Epithelial cell of prostate (primary cell): ENCODE measurements around the gene SRGAP2C.
"Not testable (repeated sequence)": the region's sequence is repeated elsewhere in the genome, so short reads cannot be mapped to it uniquely, and the experiment has no call there.

ENCODE experiments used
- DNase-seq: peaks from one replicate; pipeline ENCODE4 v3.0.0-alpha.2; 2011; ENCODE audit warnings: low read depth, low spot score
- H3K27ac ChIP-seq: fragments of 450-650 bp; 2 replicates; pipeline ENCODE4 v1.5.1; 2017; ENCODE audit warnings: mild to moderate bottlenecking

The SRGAP2C gene

DNA sequence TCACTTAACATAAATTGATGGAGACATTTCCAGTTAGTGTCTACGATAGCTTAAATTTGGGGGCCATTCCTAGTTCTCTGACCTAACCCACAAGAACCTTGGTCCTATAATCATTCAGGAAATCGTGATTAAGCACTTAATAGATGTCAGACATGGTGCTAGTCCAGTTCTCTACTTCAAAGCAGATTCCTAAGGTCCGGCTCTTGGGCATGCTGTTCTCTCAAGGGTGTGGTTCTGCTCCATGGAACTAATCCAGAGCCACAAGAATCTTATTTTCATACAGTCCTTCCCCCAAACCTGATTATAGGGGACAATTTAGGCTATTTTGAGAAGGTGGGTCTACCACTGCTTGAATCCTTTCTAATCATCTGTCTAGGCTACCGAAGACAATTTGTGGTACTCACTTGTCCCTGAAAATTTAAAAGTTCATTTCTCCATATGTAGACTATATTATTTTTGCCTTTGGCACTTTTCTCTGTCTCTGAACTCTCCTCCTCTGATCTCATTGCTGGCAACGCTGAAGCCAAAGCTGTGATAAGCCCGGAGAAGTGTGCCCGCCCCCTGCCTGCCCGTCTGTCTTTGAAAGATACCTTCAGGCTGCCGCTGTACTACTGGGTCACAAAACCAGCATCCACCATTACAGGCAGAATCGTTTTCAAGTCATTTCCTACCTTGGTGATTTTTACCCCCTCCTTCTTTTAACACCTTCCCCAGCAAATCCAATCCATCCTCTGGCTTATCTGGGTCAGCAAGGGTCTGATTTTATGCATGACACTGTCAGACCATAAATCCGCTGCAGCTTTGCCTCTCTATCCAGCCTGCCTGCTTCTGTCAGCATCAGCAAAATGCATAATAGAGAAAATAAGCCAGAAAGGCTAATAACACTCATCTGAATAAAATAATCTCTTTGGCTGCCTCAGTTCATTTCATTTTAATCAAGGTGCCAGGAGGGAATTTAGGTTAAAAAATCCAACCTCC lies 133.0 kb downstream of the SRGAP2C start:
- not testable (repeated sequence) for DNase-seq

GRCh38 chr1:121318687-121319086 lies 133.9 kb downstream of the SRGAP2C start:
- not testable (repeated sequence) for DNase-seq, H3K27ac ChIP-seq

More for the DNA sequence above, 133.0 kb downstream of the SRGAP2C start:
- not testable (repeated sequence) for H3K27ac ChIP-seq

DNA sequence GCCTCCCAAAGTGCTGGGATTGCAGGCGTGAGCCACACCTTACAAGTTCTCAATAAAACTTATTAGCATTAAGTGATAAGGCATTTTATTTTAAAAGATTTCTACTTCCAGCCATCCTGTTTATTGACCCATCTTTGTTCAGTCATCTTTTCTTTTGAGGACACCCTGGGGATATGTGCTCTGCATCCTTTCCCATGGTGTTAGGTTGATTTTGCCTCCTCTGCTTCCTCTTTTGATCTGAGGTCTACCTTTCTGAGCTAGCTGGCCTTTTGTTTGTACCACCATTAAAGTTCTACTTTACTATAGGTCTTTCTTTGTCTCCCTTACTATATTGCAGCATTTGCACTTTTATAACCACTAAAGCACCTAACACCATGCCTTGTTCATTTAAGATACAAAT lies 136.9 kb downstream of the SRGAP2C start:
- not testable (repeated sequence) for DNase-seq, H3K27ac ChIP-seq

- DNase-seq, H3K27ac ChIP-seq: not testable (repeated sequence)
These were observed 140.0 kb downstream of the SRGAP2C start for GRCh38 chr1:121324726-121325125.

DNA sequence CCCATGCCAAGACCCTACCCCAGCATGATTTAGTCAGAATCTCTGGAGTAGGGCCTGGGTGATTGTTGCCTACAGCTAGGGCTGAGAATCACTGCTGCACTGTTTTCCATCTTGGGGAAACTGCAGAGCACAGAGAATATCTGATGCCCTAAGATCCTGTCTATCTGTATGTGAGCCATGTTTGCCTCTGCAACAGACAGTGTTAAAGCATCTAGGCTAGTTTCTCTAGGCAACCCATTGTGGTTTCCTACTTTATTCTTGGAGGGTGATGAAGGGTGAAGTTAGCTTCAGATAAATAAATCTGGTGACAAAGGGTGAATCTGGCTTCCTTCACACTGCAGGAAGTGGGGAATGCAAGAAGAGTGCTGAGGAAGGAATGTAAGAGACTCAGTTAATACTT lies 147.4 kb downstream of the SRGAP2C start:
- H3K27ac ChIP-seq, DNase-seq: not testable (repeated sequence)

DNA sequence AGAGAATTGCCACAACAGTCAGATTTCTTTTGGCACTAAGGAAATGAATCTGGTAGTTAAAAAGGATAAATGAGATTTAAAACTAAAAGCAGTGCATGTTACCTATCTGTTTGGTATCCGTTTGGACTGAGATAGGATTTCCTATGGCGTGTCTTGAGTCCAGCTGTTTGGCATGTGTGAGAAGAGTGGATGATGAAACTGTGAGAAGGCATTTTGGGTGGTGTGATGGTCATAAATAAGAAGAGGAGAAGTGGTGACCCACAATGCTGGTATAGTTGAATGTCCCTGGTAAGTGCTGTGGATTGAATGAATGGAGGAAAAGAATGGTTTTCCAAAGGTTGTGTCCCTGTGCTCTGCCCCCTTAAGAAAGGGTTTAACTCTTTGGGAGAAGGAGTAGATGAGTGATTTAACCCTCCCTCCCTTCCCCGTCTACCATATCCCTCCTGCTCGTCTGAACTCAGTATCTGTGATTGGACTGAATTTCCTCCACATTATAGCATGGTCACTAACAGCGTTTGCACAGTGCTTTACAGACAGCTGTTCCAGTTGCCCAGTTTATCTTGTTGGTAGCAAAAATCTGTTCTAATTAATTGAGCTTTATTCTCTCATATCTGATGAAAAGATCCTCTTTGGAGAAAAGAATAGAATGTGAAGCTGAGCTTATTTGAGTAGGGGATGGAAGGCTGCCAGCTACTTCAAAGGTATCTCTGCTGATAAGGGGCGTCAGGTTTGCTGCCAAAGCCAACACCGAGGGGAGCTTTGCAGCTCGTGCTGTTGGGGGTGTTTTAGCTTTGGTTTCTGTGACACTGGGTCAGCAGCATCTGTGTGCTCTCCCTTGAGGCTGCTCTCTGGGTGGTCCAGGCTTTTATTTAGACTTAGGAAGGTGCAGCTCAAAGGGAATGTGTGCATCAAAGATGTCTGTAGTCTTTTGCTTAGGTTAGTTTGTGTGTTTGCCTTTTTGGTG lies 148.1 kb downstream of the SRGAP2C start:
- H3K27ac ChIP-seq, DNase-seq: not testable (repeated sequence)

- DNase-seq, H3K27ac ChIP-seq: not testable (repeated sequence)
These were observed 153.2 kb downstream of the SRGAP2C start for GRCh38 chr1:121337958-121338357.

DNA sequence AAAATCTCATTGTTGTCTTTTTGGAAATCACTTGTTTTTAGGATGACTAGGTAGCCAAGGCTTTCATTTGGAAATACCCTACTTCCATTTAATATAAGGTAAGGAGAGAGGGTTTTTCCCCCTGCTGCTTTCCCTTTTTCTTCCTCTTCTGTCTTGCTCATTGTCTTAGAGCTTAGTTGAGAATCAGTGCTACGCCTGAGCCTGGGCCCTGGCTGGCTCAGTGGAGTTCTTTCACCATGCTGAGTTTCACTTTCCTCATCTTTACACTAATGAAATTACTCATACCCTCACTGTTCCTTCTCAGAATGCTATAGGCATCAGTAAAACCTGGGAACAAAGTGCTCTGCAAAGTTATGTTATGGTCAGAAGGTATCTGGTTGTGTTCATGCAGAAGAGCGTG lies 154.8 kb downstream of the SRGAP2C start:
- DNase-seq, H3K27ac ChIP-seq: not testable (repeated sequence)

- peak; percentile 1 for DNase-seq
- not testable (repeated sequence) for H3K27ac ChIP-seq
These were observed 158.6 kb downstream of the SRGAP2C start for GRCh38 chr1:121343311-121343906.

DNA sequence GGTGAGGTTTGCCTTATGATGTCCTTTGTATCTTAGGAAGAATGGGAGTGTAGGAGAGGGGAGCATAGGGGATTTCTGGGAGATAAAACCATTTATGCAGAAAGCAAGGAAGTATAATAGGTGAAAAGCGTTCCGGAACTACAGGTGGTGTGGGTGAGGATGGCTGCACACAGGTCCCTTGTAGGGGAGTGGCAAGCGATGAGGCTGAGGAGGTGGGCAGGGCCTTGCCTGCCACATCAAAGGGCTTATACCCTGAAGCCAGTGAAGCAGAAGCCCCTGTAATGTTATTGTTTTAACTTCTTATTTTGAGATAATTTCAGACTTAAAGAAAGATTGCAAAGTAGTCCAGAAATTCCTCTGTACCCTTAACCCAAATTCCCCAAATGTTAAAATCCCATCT lies 159.6 kb downstream of the SRGAP2C start:
- H3K27ac ChIP-seq, DNase-seq: not testable (repeated sequence)

DNA sequence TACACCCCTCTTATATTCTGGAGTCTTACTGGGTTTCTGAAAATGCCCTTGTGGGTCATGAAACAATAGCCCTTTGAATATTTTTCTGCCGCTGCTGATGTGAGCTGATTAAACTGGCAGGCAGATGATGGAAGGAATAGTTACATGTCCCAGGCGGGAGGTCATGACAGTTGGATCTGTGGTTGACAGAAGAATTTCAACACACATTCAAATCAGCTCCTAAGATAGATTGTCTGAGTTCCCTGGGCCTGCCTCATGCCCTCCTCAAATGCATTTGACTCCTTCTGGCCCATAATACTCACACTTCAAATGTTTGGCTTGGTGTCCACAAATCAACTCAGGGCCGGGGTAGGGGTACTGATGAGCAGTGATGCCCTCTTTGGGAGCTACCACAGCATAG lies 161.9 kb downstream of the SRGAP2C start:
- DNase-seq = not testable (repeated sequence)

GRCh38 chr1:121347476-121347875 lies 162.7 kb downstream of the SRGAP2C start:
- DNase-seq, H3K27ac ChIP-seq: not testable (repeated sequence)

More for the DNA sequence above, 161.9 kb downstream of the SRGAP2C start:
- not testable (repeated sequence) for H3K27ac ChIP-seq

- DNase-seq = not testable (repeated sequence)
These were observed 163.3 kb downstream of the SRGAP2C start for GRCh38 chr1:121348115-121348514.

DNA sequence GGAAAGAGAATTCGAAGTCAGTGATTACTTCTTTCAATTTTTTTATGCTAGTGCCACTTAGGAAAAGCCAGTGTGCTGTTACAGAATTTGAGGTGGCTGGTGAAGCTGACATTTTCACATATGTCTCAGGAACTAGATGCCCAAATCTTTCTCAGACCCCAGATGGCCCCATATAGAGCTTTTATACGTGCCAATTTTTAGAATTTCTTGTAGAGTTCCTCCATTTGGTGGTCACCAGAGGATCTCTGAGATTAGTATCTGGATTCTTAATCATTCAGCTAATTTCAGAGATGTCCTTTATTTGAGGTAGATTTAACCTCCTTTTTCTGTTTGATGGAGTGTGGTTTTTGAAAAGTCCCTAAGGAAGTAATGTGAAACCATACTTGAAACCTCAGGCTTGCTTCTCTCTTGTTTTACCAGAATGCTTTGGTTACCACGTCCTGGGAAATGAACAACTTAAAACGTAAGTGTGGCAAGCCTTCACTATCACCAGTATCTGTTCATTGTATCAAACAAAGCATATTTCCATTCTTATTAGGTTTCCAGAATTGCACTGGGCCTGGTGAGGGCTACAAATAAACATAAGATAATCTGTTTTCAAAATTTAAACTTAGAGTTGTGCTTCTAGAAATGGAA lies 164.7 kb downstream of the SRGAP2C start:
- DNase-seq, H3K27ac ChIP-seq: not testable (repeated sequence)

More at GRCh38 chr1:121348115-121348514, 163.3 kb downstream of the SRGAP2C start:
- H3K27ac ChIP-seq = not testable (repeated sequence)

DNA sequence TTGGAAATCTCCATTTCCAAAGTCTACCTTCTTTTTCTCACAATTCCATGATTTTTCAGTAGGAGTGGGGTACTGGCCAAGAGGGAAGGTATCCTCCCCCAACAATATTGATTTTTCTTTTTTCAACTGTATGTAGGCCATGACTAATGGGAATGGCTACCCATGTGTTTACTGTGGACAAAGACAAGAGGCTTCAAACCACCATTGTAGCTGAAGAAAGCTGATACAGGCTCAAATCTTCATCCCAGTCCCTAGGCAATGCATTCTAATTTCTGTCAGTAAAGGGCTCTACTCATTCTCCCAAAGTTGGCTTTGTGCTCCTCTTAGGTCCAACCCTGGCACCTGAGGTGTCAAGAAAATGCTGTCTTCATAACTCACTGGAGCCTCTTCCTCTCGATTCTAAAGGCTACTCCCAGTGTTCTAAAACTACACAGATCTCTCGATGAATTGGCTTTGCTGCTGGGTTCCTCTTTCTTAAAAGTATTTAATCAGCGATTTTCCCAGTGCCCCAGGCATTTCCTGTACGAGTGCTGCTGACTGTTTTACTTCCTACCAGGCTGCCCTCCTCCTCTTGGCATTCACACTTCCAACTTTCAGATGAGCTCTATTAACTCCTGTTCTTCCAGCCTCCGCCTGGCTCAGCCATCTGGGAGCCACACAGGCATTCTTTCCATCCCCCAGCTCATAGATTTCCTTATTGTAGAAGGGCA lies 171.1 kb downstream of the SRGAP2C start:
- DNase-seq = not testable (repeated sequence)

DNA sequence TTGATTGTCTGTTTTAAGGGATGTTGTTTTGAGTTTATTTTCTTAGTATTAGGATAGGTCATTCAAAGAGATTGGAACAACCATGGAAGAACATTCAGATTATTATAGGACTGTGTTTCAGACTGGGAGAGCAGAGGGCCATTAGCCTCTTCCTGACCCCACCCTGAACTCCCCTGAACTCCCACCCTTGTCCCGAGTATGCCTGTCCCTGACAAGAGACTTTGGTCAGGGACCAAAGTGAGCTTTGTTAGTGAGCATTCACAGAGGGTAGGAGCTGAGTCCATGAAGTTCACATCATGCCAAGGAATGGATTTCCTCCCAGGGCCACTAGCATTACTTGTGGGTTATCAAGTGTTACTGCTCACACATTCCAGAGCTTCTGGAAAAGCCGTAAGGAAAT lies 172.0 kb downstream of the SRGAP2C start:
- H3K27ac ChIP-seq, DNase-seq: not testable (repeated sequence)

More for the DNA sequence above, 171.1 kb downstream of the SRGAP2C start:
- H3K27ac ChIP-seq = not testable (repeated sequence)

- DNase-seq, H3K27ac ChIP-seq: not testable (repeated sequence)
These were observed 175.8 kb downstream of the SRGAP2C start for GRCh38 chr1:121360531-121360930.

- not testable (repeated sequence) for DNase-seq, H3K27ac ChIP-seq
These were observed 176.9 kb downstream of the SRGAP2C start for GRCh38 chr1:121361451-121362233.
